ENCODE results near the gene PRKAG2.

The PRKAG2 gene

DNA sequence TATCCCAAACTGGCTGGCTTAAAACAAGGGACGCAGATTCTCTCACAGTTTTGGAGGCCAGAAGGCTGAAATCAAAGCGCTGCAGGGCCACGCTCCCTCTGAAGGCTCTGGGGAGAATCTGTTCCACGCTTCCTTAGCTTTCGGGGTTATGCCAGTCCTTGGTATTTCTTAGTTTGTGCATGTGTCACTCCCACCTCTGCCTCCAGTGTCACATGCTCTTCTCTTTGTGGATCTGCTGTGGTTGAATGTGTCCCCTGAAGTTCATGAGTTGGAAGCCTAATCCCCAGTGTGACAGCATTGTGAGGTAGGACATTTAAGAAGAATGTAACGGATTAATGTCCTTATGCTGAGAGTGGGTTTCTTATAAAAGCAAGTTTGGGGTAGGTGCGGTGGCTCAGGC lies 327.8 kb downstream of the PRKAG2 start:
- no peaks in the 10 kb centered on the region for H3K9me2 ChIP-seq (ENCODE audit: low read depth, low read length)
- no peaks in the 10 kb centered on the region for H3K9me3 ChIP-seq (ENCODE audit: low read length)
- no peak overlapping the region for H2AFZ ChIP-seq (ENCODE audit: low read length)
- H3K27me3 ChIP-seq (ENCODE audit: insufficient read depth, low read length): no peaks in the 10 kb centered on the region; the same call in 1 of the 2 replicates
- no peaks in the 10 kb centered on the region for H3K4me1 ChIP-seq (ENCODE audit: insufficient read depth, low read length, severe bottlenecking)
- no peak for TF ChIP-seq CTCF (IDR thresholded peaks at IDR 0.05; ENCODE audit: low read length)
- TF ChIP-seq EZH2 (IDR thresholded peaks at IDR 0.05; ENCODE audit: borderline replicate concordance, low read length): no peak
- no peaks in the 10 kb centered on the region for H3F3A ChIP-seq (ENCODE audit: insufficient read depth, low read length)
- H3K4me3 ChIP-seq (ENCODE audit: low read depth, low read length, poor library complexity, severe bottlenecking): no peak overlapping the region
- no peaks in the 10 kb centered on the region for H3K36me3 ChIP-seq (ENCODE audit: insufficient read depth, low read length)
- no peak overlapping the region for H3K9ac ChIP-seq (ENCODE audit: low read length)
- no peaks in the 10 kb centered on the region for H3K79me2 ChIP-seq (ENCODE audit: insufficient read depth, low read length)
- H3K27ac ChIP-seq (ENCODE audit: low read depth, low read length, poor library complexity, severe bottlenecking): no peak overlapping the region
- no peak overlapping the region for H3K4me2 ChIP-seq (ENCODE audit: low read length)
- no peaks in the 10 kb centered on the region for H4K20me1 ChIP-seq (ENCODE audit: insufficient read depth, low read length)

GRCh38 chr7:151544183-151544582 lies 332.7 kb downstream of the PRKAG2 start:
- no peaks in the 10 kb centered on the region for H4K20me1 ChIP-seq (ENCODE audit: insufficient read depth, low read length)
- no peak overlapping the region for H3K9ac ChIP-seq (ENCODE audit: low read length)
- no peak for TF ChIP-seq CTCF (IDR thresholded peaks at IDR 0.05; ENCODE audit: low read length)
- no peak for TF ChIP-seq EZH2 (IDR thresholded peaks at IDR 0.05; ENCODE audit: borderline replicate concordance, low read length)
- H3F3A ChIP-seq (ENCODE audit: insufficient read depth, low read length): no peaks in the 10 kb centered on the region
- no peaks in the 10 kb centered on the region for H3K4me1 ChIP-seq (ENCODE audit: insufficient read depth, low read length, severe bottlenecking)
- no peak overlapping the region for H3K4me3 ChIP-seq (ENCODE audit: low read depth, low read length, poor library complexity, severe bottlenecking)
- no peaks in the 10 kb centered on the region for H3K36me3 ChIP-seq (ENCODE audit: insufficient read depth, low read length)
- H3K9me2 ChIP-seq (ENCODE audit: low read depth, low read length): no peaks in the 10 kb centered on the region
- H2AFZ ChIP-seq (ENCODE audit: low read length): no peak overlapping the region
- H3K4me2 ChIP-seq (ENCODE audit: low read length): no peak overlapping the region
- H3K9me3 ChIP-seq (ENCODE audit: low read length): no peaks in the 10 kb centered on the region
- H3K27me3 ChIP-seq (ENCODE audit: insufficient read depth, low read length): peaks cover 4% of the 10 kb centered on the region; the same call in 1 of the 2 replicates
- no peaks in the 10 kb centered on the region for H3K79me2 ChIP-seq (ENCODE audit: insufficient read depth, low read length)
- H3K27ac ChIP-seq (ENCODE audit: low read depth, low read length, poor library complexity, severe bottlenecking): no peak overlapping the region

DNA sequence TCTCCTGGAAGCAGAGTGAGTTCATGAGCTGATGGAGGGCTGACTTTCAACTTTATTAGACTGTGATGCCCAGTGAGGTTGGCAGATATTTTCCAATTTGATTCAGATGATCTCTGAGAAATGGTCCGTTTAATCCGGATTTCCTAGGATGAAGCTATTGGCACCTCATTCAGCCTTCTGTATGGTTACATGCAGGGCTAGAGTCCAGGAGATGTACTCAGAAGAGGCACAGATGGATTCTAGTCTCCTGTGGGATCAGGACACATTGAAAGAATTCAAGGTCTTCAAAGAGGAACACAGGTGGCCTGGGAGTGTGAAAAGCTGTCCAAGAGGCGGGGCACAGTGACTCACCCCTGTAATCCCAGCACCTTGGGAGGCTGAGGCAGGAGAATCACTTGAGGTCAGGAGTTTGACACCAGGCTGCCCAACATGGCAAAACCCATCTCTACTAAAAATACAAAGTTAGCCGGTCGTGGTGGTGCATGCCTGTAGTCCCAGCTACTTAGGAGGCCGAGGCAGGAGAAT lies 334.2 kb downstream of the PRKAG2 start:
- H3F3A ChIP-seq (ENCODE audit: insufficient read depth, low read length): no peaks in the 10 kb centered on the region
- no peak overlapping the region for H3K4me2 ChIP-seq (ENCODE audit: low read length)
- H3K27ac ChIP-seq (ENCODE audit: low read depth, low read length, poor library complexity, severe bottlenecking): no peak overlapping the region
- no peak for TF ChIP-seq EZH2 (IDR thresholded peaks at IDR 0.05; ENCODE audit: borderline replicate concordance, low read length)
- TF ChIP-seq CTCF (IDR thresholded peaks at IDR 0.05; ENCODE audit: low read length): no peak
- H3K36me3 ChIP-seq (ENCODE audit: insufficient read depth, low read length): no peaks in the 10 kb centered on the region
- no peak overlapping the region for H3K9ac ChIP-seq (ENCODE audit: low read length)
- no peaks in the 10 kb centered on the region for H3K9me2 ChIP-seq (ENCODE audit: low read depth, low read length)
- H3K9me3 ChIP-seq (ENCODE audit: low read length): no peaks in the 10 kb centered on the region
- H3K27me3 ChIP-seq (ENCODE audit: insufficient read depth, low read length): peaks cover 9% of the 10 kb centered on the region; the same call in 1 of the 2 replicates
- no peaks in the 10 kb centered on the region for H4K20me1 ChIP-seq (ENCODE audit: insufficient read depth, low read length)
- H3K4me3 ChIP-seq (ENCODE audit: low read depth, low read length, poor library complexity, severe bottlenecking): no peak overlapping the region
- H2AFZ ChIP-seq (ENCODE audit: low read length): no peak overlapping the region
- H3K79me2 ChIP-seq (ENCODE audit: insufficient read depth, low read length): no peaks in the 10 kb centered on the region
- H3K4me1 ChIP-seq (ENCODE audit: insufficient read depth, low read length, severe bottlenecking): no peaks in the 10 kb centered on the region

Measured in OCI-LY1 (cell line).